HG02973 (cell line): ENCODE results near the gene GAN.
"Not testable (repeated sequence)": the region's sequence is repeated elsewhere in the genome, so short reads cannot be mapped to it uniquely, and the experiment has no call there.

ENCODE experiments used
- ATAC-seq: cut with Tn5 transposase; IDR thresholded peaks from one replicate; pipeline ENCODE4 v1.9.1; 2021; ENCODE audit warnings: moderate library complexity; ENCODE audit not compliant: unreplicated experiment

The GAN gene

GRCh38 chr16:81421536-81421935 lies 106.8 kb downstream of the GAN start:
- no peak for ATAC-seq

- ATAC-seq: not testable (repeated sequence)
These were observed 107.4 kb downstream of the GAN start for GRCh38 chr16:81422153-81422552.

- no peak for ATAC-seq
These were observed 110.0 kb downstream of the GAN start for GRCh38 chr16:81424771-81425170.

GRCh38 chr16:81427219-81427618 lies 112.5 kb downstream of the GAN start:
- ATAC-seq: no peak

- ATAC-seq: no peak
These were observed 114.3 kb downstream of the GAN start for GRCh38 chr16:81429045-81429521.

- peak; percentile 3 for ATAC-seq
These were observed 117.0 kb downstream of the GAN start for GRCh38 chr16:81431554-81432353.

GRCh38 chr16:81432937-81433557 lies 118.3 kb downstream of the GAN start:
- no peak for ATAC-seq

GRCh38 chr16:81435103-81435502 lies 120.3 kb downstream of the GAN start:
- ATAC-seq: no peak

GRCh38 chr16:81435567-81435966 lies 120.8 kb downstream of the GAN start:
- no peak for ATAC-seq

GRCh38 chr16:81436386-81436785 lies 121.6 kb downstream of the GAN start:
- no peak for ATAC-seq

- ATAC-seq: no peak
These were observed 123.1 kb downstream of the GAN start for GRCh38 chr16:81437865-81438264.
